Transverse colon (tissue), 4 donors: Measurements from ENCODE around the gene MPP2. TPM values are rescaled to one million over a fixed set of nuclear protein-coding genes. Genes with fewer than 3 reads are reported as not detected.
A peak's percentile ranks its signal among the peaks of the same experiment; 100 is the strongest.

Source experiments
- DNase-seq: peaks from one replicate; pipeline ENCODE4 v3.0.0-alpha.2; 2019
- H3K27ac ChIP-seq, 4 donors: fragments of 200-600 bp; sonication (generic); 2 replicates each; pipeline ENCODE4 v1.5.1; 2016 to 2018; ENCODE audit warnings: inconsistent platforms in 4 of 4
- H3K27me3 ChIP-seq: fragments of 200-600 bp; sonication (generic); 2 replicates; pipeline ENCODE4 v1.5.1; 2017; ENCODE audit warnings: inconsistent platforms
- H3K36me3 ChIP-seq, 4 donors: fragments of 200-600 bp; sonication (generic); 2 replicates each; pipeline ENCODE4 v1.5.1; 2017 to 2019; ENCODE audit warnings: inconsistent platforms in 4 of 4
- H3K4me1 ChIP-seq, 4 donors: fragments of 200-600 bp; sonication (generic); 2 replicates each; pipeline ENCODE4 v1.5.1; 2017 to 2020; ENCODE audit warnings: inconsistent platforms in 4 of 4
- H3K4me3 ChIP-seq, 4 donors: fragments of 200-600 bp; sonication (generic); 1 replicate in 1 of 4; 2 replicates in 3 of 4; pipeline versions ENCODE4 v1.5.1 to v1.6.1; 2017 to 2019; ENCODE audit warnings: inconsistent platforms in 4 of 4
- H3K9me3 ChIP-seq, 2 donors: fragments of 200-600 bp; sonication (generic); 2 replicates each; pipeline ENCODE4 v1.5.1; 2017 to 2019; ENCODE audit warnings: inconsistent platforms in 2 of 2
- CTCF ChIP-seq, 5 experiments: fragments of 200-600 bp in 3 of 5; fragments of 450-650 bp in 2 of 5; sonication (generic) in 3 of 5; IDR thresholded peaks; 1 replicate in 2 of 5; 2 replicates in 3 of 5; pipeline ENCODE4 v1.5.1; 2016 to 2017; ENCODE audit warnings: antibody characterized with exemption in 5 of 5, inconsistent platforms in 3 of 5, mild to moderate bottlenecking in 2 of 5, moderate library complexity in 1 of 5
- EP300 ChIP-seq: sonication (generic); formaldehyde crosslinking; IDR thresholded peaks from one replicate; pipeline ENCODE4 v1.6.1; 2017; ENCODE audit warnings: antibody characterized with exemption, low read depth
- POLR2A ChIP-seq: fragments of 450-650 bp; IDR thresholded peaks from one replicate; pipeline ENCODE4 v1.6.1; 2016; ENCODE audit warnings: antibody characterized with exemption, mild to moderate bottlenecking, moderate library complexity
- POLR2AphosphoS5 ChIP-seq, 3 donors: sonication (generic); formaldehyde crosslinking; IDR thresholded peaks; one replicate each; pipeline ENCODE4 v1.6.1; 2016; ENCODE audit warnings: antibody characterized with exemption in 3 of 3
- WGBS, 2 donors: methylation state at CpG; one replicate each; pipeline ENCODE4 v1.1.5; 2018; ENCODE audit warnings: low coverage in 1 of 2; 5-methylcytosine and 5-hydroxymethylcytosine counted together
- in situ Hi-C, 4 donors: fragments of 200-750 bp; cut with MboI; loops; one replicate each; pipeline versions ENCODE4 v1.15.0 to v1.15.1; 2017; ENCODE audit warnings: low sequenced_read_pairs in 3 of 4, low pct_ligation_motif_present in 1 of 4, low pct_unique_long_range_greater_than_20kb in 1 of 4
- intact Hi-C: fragments of 100-400 bp; cut with DNase I; formaldehyde crosslinking; loops from one replicate; pipeline ENCODE4 v1.15.1; 2023; ENCODE audit warnings: low total_unique reads
- total RNA-seq, 4 donors: library from RNA; depleted of rRNA; stranded (reverse); fragments of >200 nt; gene quantifications; one replicate each; pipeline ENCODE4 v1.1.0, GENCODE V29; 2016

Gene MPP2
- total RNA-seq, 4 donors from 2014 or later = 3.4 to 4.9 (median 4.2) TPM

GRCh38 chr17:43920500-43921095 is 13.3 kb upstream of the MPP2 start:
- no peak for TF ChIP-seq POLR2A
- TF ChIP-seq POLR2AphosphoS5 (IDR thresholded peaks at IDR 0.05) = no peak
- TF ChIP-seq EP300 = no peak
- no peak for TF ChIP-seq CTCF (IDR thresholded peaks at IDR 0.05)
- intact Hi-C loops (no loop called here), in situ Hi-C loops (no loop called here)
- Histone ChIP-seq H3K27me3 (peaks cover 28% of the 10 kb centered on the region), H3K9me3 (no peaks in the 10 kb centered on the region), H3K27ac (no peak overlapping the region), H3K4me1 (peaks cover 0 to 12% (median 5%) of the 10 kb centered on the region in 4 donors), H3K36me3 (no peaks in the 10 kb centered on the region), H3K4me3 (no peak overlapping the region)
- no peak for DNase-seq
- 72 to 85% methylated on average over 2 to 10 of the region's 10 CpGs for WGBS, 2 donors

- in situ Hi-C loops (no loop called here), intact Hi-C loops (no loop called here)
- H3K4me1 ChIP-seq = peaks cover 0 to 12% (median 5%) of the 10 kb centered on the region in 4 donors
- peak overlapping the region in 1 of 4 donors; percentile 42 for H3K4me3 ChIP-seq
- no peaks in the 10 kb centered on the region for H3K36me3 ChIP-seq
- no peaks in the 10 kb centered on the region for H3K9me3 ChIP-seq
- WGBS, 2 donors = 61% methylated on average over 13 of the region's 13 CpGs; no CpG with 5 or more reads in 1 of the 2 donors
- H3K27ac ChIP-seq = no peak overlapping the region
- H3K27me3 ChIP-seq = peaks cover 17% of the 10 kb centered on the region
- TF ChIP-seq POLR2A = no peak
- no peak for TF ChIP-seq EP300
- no peak for TF ChIP-seq POLR2AphosphoS5 (IDR thresholded peaks at IDR 0.05)
- no peak for TF ChIP-seq CTCF (IDR thresholded peaks at IDR 0.05)
- no peak for DNase-seq
These were observed 10.7 kb upstream of the MPP2 start for GRCh38 chr17:43918026-43918389.

- TF ChIP-seq POLR2A (no peak), POLR2AphosphoS5 (IDR thresholded peaks at IDR 0.05) (no peak), CTCF (IDR thresholded peaks at IDR 0.05) (peak in 4 of 5 experiments; percentile 53 to 57 (median 54)), EP300 (no peak)
- H3K4me3 ChIP-seq = peak overlapping the region in 3 of 4 donors; percentile 24 to 42 (median 26)
- intact Hi-C loops (no loop called here), in situ Hi-C loops (no loop called here)
- H3K9me3 ChIP-seq = no peaks in the 10 kb centered on the region
- H3K27me3 ChIP-seq = peaks cover 17% of the 10 kb centered on the region
- H3K27ac ChIP-seq = no peak overlapping the region
- peak; percentile 50 for DNase-seq
- H3K36me3 ChIP-seq = no peaks in the 10 kb centered on the region
- H3K4me1 ChIP-seq = peaks cover 0 to 12% (median 5%) of the 10 kb centered on the region in 4 donors
- 27% methylated on average over 36 of the region's 43 CpGs; no CpG with 5 or more reads in 1 of the 2 donors for WGBS, 2 donors
These were observed 10.2 kb upstream of the MPP2 start for GRCh38 chr17:43917348-43918025.

- WGBS, 2 donors = 63 to 83% methylated on average over 1 to 8 of the region's 8 CpGs
- no peak for DNase-seq
- no peaks in the 10 kb centered on the region for H3K9me3 ChIP-seq
- in situ Hi-C loops = no loop called here
- H3K27ac ChIP-seq = no peak overlapping the region
- no peaks in the 10 kb centered on the region for H3K36me3 ChIP-seq
- intact Hi-C loops = no loop called here
- peaks cover 0 to 12% (median 5%) of the 10 kb centered on the region in 4 donors for H3K4me1 ChIP-seq
- H3K4me3 ChIP-seq = peak overlapping the region in 2 of 4 donors; percentile 24 to 42
- TF ChIP-seq CTCF (IDR thresholded peaks at IDR 0.05) = no peak
- TF ChIP-seq EP300 = no peak
- no peak for TF ChIP-seq POLR2AphosphoS5 (IDR thresholded peaks at IDR 0.05)
- TF ChIP-seq POLR2A = no peak
- H3K27me3 ChIP-seq = peaks cover 17% of the 10 kb centered on the region
These were observed 9.6 kb upstream of the MPP2 start for GRCh38 chr17:43917016-43917347.
